SK-N-SH (cell line): ENCODE measurements around the gene MRGPRD.

Experiments
- FOSL2 ChIP-seq: IDR thresholded peaks from 2 replicates; pipeline ENCODE4 v1.4.0; 2012; ENCODE audit warnings: low read depth, mild to moderate bottlenecking, moderate library complexity, borderline replicate concordance
- TF ChIP-seq, protein P1 (sequence below): fragments of 200-600 bp; sonication (generic); IDR thresholded peaks from 2 replicates; pipeline ENCODE4 v1.6.1; 2017; ENCODE audit warnings: antibody characterized with exemption, mild to moderate bottlenecking, moderate library complexity

- no peak for TF ChIP-seq FOSL2
- TF ChIP-seq, protein P1, sequence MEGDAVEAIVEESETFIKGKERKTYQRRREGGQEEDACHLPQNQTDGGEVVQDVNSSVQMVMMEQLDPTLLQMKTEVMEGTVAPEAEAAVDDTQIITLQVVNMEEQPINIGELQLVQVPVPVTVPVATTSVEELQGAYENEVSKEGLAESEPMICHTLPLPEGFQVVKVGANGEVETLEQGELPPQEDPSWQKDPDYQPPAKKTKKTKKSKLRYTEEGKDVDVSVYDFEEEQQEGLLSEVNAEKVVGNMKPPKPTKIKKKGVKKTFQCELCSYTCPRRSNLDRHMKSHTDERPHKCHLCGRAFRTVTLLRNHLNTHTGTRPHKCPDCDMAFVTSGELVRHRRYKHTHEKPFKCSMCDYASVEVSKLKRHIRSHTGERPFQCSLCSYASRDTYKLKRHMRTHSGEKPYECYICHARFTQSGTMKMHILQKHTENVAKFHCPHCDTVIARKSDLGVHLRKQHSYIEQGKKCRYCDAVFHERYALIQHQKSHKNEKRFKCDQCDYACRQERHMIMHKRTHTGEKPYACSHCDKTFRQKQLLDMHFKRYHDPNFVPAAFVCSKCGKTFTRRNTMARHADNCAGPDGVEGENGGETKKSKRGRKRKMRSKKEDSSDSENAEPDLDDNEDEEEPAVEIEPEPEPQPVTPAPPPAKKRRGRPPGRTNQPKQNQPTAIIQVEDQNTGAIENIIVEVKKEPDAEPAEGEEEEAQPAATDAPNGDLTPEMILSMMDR: peak; percentile 39
Observed at GRCh38 chr11:68956142-68956541, 24.6 kb downstream of the MRGPRD start.
